ENCODE results near the gene RGS4. TPM values are rescaled to one million over a fixed set of nuclear protein-coding genes. Genes with fewer than 3 reads are reported as not detected.

Gene RGS4
- total RNA-seq, 1 donor from 2014 or later = 21.0 TPM

DNA sequence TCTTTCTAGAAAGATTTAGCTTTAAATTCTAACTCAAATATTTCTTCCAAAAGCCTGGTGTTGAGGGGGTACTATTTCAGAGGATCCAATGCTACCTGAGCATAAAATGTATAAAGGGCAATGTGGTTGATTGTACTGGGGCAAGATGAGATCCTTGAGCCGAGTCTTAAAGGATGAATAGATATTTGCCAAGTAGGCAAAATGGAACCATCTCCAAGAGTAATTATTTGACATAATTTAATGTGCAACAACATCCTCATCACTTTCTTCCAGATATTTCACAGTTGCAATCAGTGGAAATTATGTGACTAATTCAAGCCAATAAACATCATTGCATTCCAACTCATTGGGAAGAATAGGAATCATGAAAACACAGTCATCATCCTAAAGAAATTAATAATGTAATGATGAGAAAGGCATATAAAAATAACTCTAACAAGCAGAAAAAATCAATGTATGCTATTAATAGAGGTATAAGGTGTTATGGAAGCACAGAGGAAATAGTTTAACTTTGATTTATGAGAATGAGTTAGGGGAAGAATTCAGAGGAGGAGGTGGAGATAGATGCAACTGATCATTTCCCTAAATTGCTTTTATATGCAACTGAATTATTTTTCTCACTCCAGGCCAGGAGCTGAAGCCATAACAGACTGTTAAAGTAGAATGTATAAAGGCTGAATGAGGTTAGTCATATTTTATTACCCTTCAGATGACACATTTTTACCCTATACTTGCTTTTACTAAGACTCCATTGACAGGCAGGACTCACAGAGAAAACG is 30.0 kb upstream of the RGS4 start:
- TF ChIP-seq CTCF (conservative IDR thresholded peaks at IDR 0.05; ENCODE audit: low read depth, low read length) = no peak
- H3K4me3 ChIP-seq (ENCODE audit: low read depth, low read length) = no peak overlapping the region
- DNase-seq (ENCODE audit: low read depth) = no peak

GRCh38 chr1:163039707-163040093 is 29.5 kb upstream of the RGS4 start:
- H3K4me3 ChIP-seq (ENCODE audit: low read depth, low read length) = no peak overlapping the region
- DNase-seq (ENCODE audit: low read depth) = no peak
- TF ChIP-seq CTCF (conservative IDR thresholded peaks at IDR 0.05; ENCODE audit: low read depth, low read length) = no peak

DNA sequence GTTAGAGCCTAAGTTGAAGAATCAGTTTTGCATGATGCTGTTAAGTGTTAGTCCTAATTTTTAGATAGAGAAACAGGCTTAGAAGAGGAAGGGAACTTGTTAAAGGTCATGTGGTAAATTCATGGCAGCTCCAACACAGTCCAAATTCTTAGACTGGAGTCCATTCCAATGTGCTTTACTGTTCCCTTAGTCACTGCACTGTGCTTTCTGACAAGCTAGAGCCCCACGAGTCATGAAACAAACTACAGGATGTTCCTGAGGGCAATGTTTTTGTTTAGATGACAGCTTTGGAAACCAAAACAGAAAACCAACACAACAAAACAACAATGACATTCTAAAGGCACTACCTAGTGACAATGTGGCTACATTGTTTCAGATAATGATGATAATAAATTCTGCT is 23.1 kb upstream of the RGS4 start:
- no peak for TF ChIP-seq CTCF (conservative IDR thresholded peaks at IDR 0.05; ENCODE audit: low read depth, low read length)
- DNase-seq (ENCODE audit: low read depth) = no peak
- H3K4me3 ChIP-seq (ENCODE audit: low read depth, low read length) = no peak overlapping the region

DNA sequence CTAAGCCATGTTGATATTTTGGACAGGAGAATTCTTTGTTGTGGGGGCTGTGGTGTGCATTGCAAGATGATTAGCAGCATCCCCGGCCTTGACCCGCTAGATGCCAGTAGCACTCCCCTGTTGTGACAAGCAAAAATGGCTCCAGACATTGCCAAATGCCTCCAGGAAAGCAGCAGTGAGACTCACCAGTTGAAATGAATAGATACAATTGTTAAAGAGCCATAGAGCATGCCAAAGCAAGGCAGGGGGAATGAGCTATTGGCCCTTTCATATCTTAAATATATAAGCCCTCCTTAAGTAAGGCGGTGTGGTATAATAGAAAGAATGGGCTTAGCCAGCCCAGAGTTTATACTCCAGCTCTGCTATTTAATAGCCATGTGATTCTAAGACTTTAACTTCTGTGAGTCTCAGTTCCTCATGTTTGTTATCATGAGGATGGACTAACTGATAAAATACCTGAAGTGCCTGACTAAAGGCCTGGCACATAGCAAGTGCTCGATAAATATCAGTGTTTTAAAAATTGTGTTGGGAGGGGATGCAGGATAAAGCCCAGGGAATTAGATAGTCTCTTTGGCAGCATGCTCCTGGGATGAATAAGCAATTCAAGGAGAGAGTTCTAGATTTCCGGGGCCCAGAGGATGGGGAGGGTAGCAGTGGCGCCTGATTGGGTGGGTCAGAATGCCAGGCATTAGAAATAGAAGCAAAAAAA is 21.1 kb upstream of the RGS4 start:
- TF ChIP-seq CTCF (conservative IDR thresholded peaks at IDR 0.05; ENCODE audit: low read depth, low read length) = no peak
- no peak overlapping the region for H3K4me3 ChIP-seq (ENCODE audit: low read depth, low read length)
- DNase-seq (ENCODE audit: low read depth) = no peak

DNA sequence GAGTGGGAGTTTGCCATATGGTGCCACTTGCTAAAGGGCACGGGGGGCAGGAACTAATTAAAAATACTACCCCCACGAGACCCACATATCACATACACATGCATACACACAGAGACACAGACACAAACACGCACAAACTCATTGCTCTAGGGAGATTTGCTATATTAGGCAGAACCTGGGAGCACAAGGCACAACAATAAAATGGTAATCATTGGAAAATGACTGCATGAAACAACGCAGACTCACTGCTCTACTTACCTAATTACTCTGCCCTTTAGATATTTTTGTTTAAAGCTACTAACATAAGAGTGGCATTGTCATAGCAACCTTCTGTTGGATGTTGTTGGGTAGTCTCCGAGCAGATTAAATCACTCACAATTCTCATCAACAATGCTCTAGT is 20.3 kb upstream of the RGS4 start:
- no peak overlapping the region for H3K4me3 ChIP-seq (ENCODE audit: low read depth, low read length)
- no peak for DNase-seq (ENCODE audit: low read depth)
- TF ChIP-seq CTCF (conservative IDR thresholded peaks at IDR 0.05; ENCODE audit: low read depth, low read length) = no peak

GRCh38 chr1:163049296-163049695 is 19.9 kb upstream of the RGS4 start:
- no peak for TF ChIP-seq CTCF (conservative IDR thresholded peaks at IDR 0.05; ENCODE audit: low read depth, low read length)
- H3K4me3 ChIP-seq (ENCODE audit: low read depth, low read length) = no peak overlapping the region
- DNase-seq (ENCODE audit: low read depth) = no peak

All from epithelial cell of proximal tubule (primary cell).